DND-41 (cell line): ENCODE measurements around the gene TYMP.

Source experiments
- ATAC-seq: fragments of 200-7000 bp; cut with Tn5 transposase; 3 replicates; pipeline ENCODE4 v1.9.1; 2021; ENCODE audit warnings: low read depth; ENCODE audit not compliant: insufficient read depth
- DNase-seq: peaks from one replicate; pipeline ENCODE4 v3.0.0-alpha.2; 2020
- H2AFZ ChIP-seq: 2 replicates; pipeline ENCODE4 v1.6.0; 2012; ENCODE audit warnings: low read depth, low read length
- H3K27ac ChIP-seq: 2 replicates; pipeline ENCODE4 v1.5.1; 2012; ENCODE audit warnings: low read length, inconsistent platforms
- H3K27me3 ChIP-seq: fragments of 200-600 bp; sonication (generic); 2 replicates; pipeline ENCODE4 v1.6.0; 2012; ENCODE audit warnings: low read length, mild to moderate bottlenecking, inconsistent platforms; ENCODE audit not compliant: insufficient read depth, poor library complexity
- H3K36me3 ChIP-seq: 2 replicates; pipeline ENCODE4 v1.5.1; 2012; ENCODE audit warnings: low read length, inconsistent platforms; ENCODE audit not compliant: insufficient read depth
- H3K4me1 ChIP-seq: 2 replicates; pipeline ENCODE4 v1.5.1; 2012; ENCODE audit warnings: mild to moderate bottlenecking, low read length; ENCODE audit not compliant: insufficient read depth
- H3K4me2 ChIP-seq: 2 replicates; pipeline ENCODE4 v1.6.0; 2012; ENCODE audit warnings: mild to moderate bottlenecking, moderate library complexity, low read length, inconsistent platforms; ENCODE audit not compliant: insufficient read depth
- H3K4me3 ChIP-seq, 2 experiments: fragments of 200-600 bp in 1 of 2; shearing (Covaris generic) in 1 of 2; 2 replicates each; pipeline ENCODE4 v1.5.1; 2012 to 2016; ENCODE audit warnings: inconsistent platforms in 2 of 2, low read length in 2 of 2, mild to moderate bottlenecking in 2 of 2, low read depth in 1 of 2, moderate library complexity in 1 of 2
- H3K79me2 ChIP-seq: 2 replicates; pipeline ENCODE4 v1.6.0; 2012; ENCODE audit warnings: low read length, inconsistent platforms; ENCODE audit not compliant: insufficient read depth
- H3K9ac ChIP-seq: 2 replicates; pipeline ENCODE4 v1.6.0; 2012; ENCODE audit warnings: low read depth, mild to moderate bottlenecking, inconsistent platforms, low read length, moderate library complexity
- H3K9me3 ChIP-seq: 2 replicates; pipeline ENCODE4 v1.5.1; 2012; ENCODE audit warnings: low read length, moderate library complexity, mild to moderate bottlenecking, inconsistent platforms; ENCODE audit not compliant: insufficient read depth, severe bottlenecking
- H4K20me1 ChIP-seq: 2 replicates; pipeline ENCODE4 v1.6.0; 2012; ENCODE audit warnings: low read length; ENCODE audit not compliant: insufficient read depth
- EZH2 ChIP-seq: IDR thresholded peaks from 3 replicates; pipeline ENCODE4 v1.6.1; 2012; ENCODE audit warnings: borderline replicate concordance, low read depth, mild to moderate bottlenecking, moderate library complexity, low read length, inconsistent platforms; ENCODE audit not compliant: severe bottlenecking
- TF ChIP-seq, protein P1 (sequence below): IDR thresholded peaks from 2 replicates; pipeline ENCODE4 v1.5.1; 2012; ENCODE audit warnings: borderline replicate concordance, low read length, moderate library complexity, mild to moderate bottlenecking; ENCODE audit not compliant: poor library complexity, severe bottlenecking; ENCODE audit errors: extremely low read depth

Gene TYMP

GRCh38 chr22:50529897-50530579 is at the start of gene TYMP:
Gene TYMP, minus strand, starts transcription at chr22:50530012. Its CDS starts 303 bp downstream, at chr22:50529709.
- TF ChIP-seq, protein P1, sequence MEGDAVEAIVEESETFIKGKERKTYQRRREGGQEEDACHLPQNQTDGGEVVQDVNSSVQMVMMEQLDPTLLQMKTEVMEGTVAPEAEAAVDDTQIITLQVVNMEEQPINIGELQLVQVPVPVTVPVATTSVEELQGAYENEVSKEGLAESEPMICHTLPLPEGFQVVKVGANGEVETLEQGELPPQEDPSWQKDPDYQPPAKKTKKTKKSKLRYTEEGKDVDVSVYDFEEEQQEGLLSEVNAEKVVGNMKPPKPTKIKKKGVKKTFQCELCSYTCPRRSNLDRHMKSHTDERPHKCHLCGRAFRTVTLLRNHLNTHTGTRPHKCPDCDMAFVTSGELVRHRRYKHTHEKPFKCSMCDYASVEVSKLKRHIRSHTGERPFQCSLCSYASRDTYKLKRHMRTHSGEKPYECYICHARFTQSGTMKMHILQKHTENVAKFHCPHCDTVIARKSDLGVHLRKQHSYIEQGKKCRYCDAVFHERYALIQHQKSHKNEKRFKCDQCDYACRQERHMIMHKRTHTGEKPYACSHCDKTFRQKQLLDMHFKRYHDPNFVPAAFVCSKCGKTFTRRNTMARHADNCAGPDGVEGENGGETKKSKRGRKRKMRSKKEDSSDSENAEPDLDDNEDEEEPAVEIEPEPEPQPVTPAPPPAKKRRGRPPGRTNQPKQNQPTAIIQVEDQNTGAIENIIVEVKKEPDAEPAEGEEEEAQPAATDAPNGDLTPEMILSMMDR = no peak
- no peak for TF ChIP-seq EZH2
- H3K27me3 ChIP-seq = no peaks in the 10 kb centered on the region
- H3K4me3 ChIP-seq = no peak within 1 kb of the TSS
- DNase-seq (no peak), ATAC-seq (no peak)
- H3K36me3 ChIP-seq = no peaks in the 10 kb centered on the region; the same call in 1 of the 2 replicates
- no peak within 1 kb of the TSS for H3K4me2 ChIP-seq
- no peak within 1 kb of the TSS for H3K9ac ChIP-seq
- H3K27ac ChIP-seq = no peak within 1 kb of the TSS
- peaks cover 15% of the 10 kb centered on the region for H3K79me2 ChIP-seq
- H2AFZ ChIP-seq = no peak within 1 kb of the TSS
- no peaks in the 10 kb centered on the region for H3K9me3 ChIP-seq
- H4K20me1 ChIP-seq = peaks cover 5% of the 10 kb centered on the region; the same call in 1 of the 2 replicates
- peaks cover 15% of the 10 kb centered on the region for H3K4me1 ChIP-seq

- Histone ChIP-seq H3K9ac (no peak overlapping the region), H3K9me3 (no peaks in the 10 kb centered on the region), H3K4me2 (no peak overlapping the region), H4K20me1 (peaks cover 20% of the 10 kb centered on the region; the same call in 1 of the 2 replicates), H3K79me2 (peaks cover 23% of the 10 kb centered on the region), H3K27me3 (no peaks in the 10 kb centered on the region), H3K4me3 (no peak overlapping the region), H3K4me1 (peaks cover 28% of the 10 kb centered on the region), H3K36me3 (peaks cover 70% of the 10 kb centered on the region), H3K27ac (no peak overlapping the region), H2AFZ (no peak overlapping the region)
- DNase-seq (no peak), ATAC-seq (no peak)
- TF ChIP-seq, protein P1 = no peak
- no peak for TF ChIP-seq EZH2
Measured at GRCh38 chr22:50578776-50579310, 49.0 kb upstream of the TYMP start.

DNA sequence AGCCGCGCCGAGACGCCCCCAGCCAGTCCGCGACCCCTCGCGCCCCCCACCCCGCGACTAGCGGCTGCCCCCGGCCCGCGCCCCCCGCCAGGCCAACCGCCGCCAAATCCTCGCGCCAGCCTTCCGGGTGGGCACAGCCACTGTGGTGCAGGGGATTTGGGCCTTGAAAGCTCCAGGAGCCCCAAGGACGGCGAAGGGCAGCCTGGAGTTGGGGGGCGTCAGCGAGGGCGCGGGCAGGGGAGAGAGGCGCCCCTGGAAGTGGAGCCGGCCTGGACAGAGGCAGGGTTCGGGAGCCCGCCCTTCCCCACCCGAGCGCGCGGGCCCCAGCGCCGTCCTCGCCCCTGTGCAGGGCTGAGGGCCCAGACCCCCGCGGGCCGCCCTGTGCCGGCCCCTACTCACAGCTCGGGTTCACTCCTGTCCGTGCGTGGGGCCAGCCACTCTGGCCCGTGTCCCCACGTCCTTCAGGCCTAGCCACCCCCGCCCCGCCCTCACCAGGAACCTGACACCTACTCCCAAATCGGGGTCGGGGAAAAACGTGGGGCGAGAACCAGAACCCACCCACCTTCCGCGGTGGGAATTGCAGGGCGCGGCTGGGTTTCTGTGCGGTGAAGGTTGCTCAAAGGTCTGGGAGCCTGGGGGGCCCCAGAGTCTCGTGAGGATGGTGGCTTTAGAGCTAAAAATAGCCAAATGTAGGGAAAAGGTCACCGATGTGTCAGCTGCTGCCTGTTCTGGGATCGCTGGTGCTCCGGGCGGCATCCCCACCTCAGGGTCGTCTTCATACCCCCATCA is 48.4 kb upstream of the TYMP start, which contains the start of gene CPT1B:
Gene CPT1B (minus strand): TSS at position 441 of the 789 bp plus-strand sequence. CDS start 512 bp downstream, outside the sequence.
- DNase-seq (no peak), ATAC-seq (no peak)
- Histone ChIP-seq H3K36me3 (peaks cover 76% of the 10 kb centered on the region), H4K20me1 (peaks cover 16% of the 10 kb centered on the region), H3K4me3 (no peak within 1 kb of the TSS), H3K79me2 (peaks cover 16% of the 10 kb centered on the region), H3K27me3 (no peaks in the 10 kb centered on the region), H3K4me1 (peaks cover 23% of the 10 kb centered on the region), H2AFZ (no peak within 1 kb of the TSS), H3K9ac (no peak within 1 kb of the TSS), H3K27ac (no peak within 1 kb of the TSS), H3K9me3 (no peaks in the 10 kb centered on the region), H3K4me2 (no peak within 1 kb of the TSS)
- no peak for TF ChIP-seq EZH2

- Histone ChIP-seq H3K4me2 (no peak overlapping the region), H3K79me2 (peaks cover 15% of the 10 kb centered on the region), H2AFZ (no peak overlapping the region), H3K27me3 (no peaks in the 10 kb centered on the region), H3K4me3 (no peak overlapping the region), H3K4me1 (peaks cover 23% of the 10 kb centered on the region), H3K27ac (no peak overlapping the region), H3K36me3 (peaks cover 82% of the 10 kb centered on the region), H3K9me3 (no peaks in the 10 kb centered on the region), H3K9ac (no peak overlapping the region), H4K20me1 (peaks cover 16% of the 10 kb centered on the region)
- DNase-seq (no peak), ATAC-seq (no peak)
- TF ChIP-seq EZH2 = no peak
- TF ChIP-seq, protein P1 = no peak
Measured at GRCh38 chr22:50577697-50577986, 47.8 kb upstream of the TYMP start.
